Measurements from ENCODE around the gene ACTL7A. TPM values are rescaled to one million over a fixed set of nuclear protein-coding genes. Genes with fewer than 3 reads are reported as not detected.

Gene ACTL7A, protein sequence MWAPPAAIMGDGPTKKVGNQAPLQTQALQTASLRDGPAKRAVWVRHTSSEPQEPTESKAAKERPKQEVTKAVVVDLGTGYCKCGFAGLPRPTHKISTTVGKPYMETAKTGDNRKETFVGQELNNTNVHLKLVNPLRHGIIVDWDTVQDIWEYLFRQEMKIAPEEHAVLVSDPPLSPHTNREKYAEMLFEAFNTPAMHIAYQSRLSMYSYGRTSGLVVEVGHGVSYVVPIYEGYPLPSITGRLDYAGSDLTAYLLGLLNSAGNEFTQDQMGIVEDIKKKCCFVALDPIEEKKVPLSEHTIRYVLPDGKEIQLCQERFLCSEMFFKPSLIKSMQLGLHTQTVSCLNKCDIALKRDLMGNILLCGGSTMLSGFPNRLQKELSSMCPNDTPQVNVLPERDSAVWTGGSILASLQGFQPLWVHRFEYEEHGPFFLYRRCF
- polyA plus RNA-seq, result not detected in 2 replicates

GRCh38 chr9:108861997-108862396, at the start of gene ACTL7A:
ACTL7A (plus strand) TSS chr9:108862266; CDS start chr9:108862323, 57 bp downstream.

GRCh38 chr9:108855888-108856287, 6.2 kb upstream of the ACTL7A start, which contains the start of gene ACTL7B:
ACTL7B (minus strand) TSS chr9:108855986; CDS start chr9:108855930, 56 bp downstream.

Other genes starting within 250 kb of the ACTL7A start
- not detected in 2 replicates for gene ACTL7B, start 6.3 kb upstream of the ACTL7A start, polyA plus RNA-seq
- 13.6 and 16.2 TPM in 2 replicates for gene ELP1, start 71.9 kb downstream of the ACTL7A start, polyA plus RNA-seq
- gene ABITRAM, start 72.1 kb downstream of the ACTL7A start, polyA plus RNA-seq, result 14.0 and 31.1 TPM in 2 replicates
- gene CTNNAL1, start 151.2 kb downstream of the ACTL7A start, polyA plus RNA-seq, result 9.5 and 12.5 TPM in 2 replicates